ENCODE measurements around the gene HOXD8. TPM values are rescaled to one million over a fixed set of nuclear protein-coding genes. Genes with fewer than 3 reads are reported as not detected.
A peak's percentile ranks its signal among the peaks of the same experiment; 100 is the strongest.

Gene HOXD8
- total RNA-seq, 1 donor from 2014 or later, result 1.7 TPM

DNA sequence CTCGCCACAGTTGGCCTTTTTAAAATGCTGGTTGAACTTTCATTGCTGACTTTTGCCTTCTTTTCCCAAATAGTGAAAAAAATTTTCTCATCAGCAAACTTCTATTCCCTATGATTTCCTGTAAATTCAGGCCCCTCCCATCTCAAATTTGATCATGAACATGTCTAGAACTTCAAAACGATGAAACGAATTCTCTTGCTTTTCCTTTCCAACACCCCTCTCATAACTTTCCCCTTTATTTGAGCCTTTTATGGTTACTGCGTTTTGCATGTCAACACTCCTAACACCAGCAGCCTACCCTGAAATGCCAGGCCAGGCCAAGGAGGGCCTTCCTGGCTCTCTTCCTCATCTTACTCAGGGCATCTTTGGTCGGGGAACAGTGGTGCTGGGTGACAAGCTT lies 38.6 kb upstream of the HOXD8 start:
- no peak for DNase-seq (ENCODE audit: low spot score)

DNA sequence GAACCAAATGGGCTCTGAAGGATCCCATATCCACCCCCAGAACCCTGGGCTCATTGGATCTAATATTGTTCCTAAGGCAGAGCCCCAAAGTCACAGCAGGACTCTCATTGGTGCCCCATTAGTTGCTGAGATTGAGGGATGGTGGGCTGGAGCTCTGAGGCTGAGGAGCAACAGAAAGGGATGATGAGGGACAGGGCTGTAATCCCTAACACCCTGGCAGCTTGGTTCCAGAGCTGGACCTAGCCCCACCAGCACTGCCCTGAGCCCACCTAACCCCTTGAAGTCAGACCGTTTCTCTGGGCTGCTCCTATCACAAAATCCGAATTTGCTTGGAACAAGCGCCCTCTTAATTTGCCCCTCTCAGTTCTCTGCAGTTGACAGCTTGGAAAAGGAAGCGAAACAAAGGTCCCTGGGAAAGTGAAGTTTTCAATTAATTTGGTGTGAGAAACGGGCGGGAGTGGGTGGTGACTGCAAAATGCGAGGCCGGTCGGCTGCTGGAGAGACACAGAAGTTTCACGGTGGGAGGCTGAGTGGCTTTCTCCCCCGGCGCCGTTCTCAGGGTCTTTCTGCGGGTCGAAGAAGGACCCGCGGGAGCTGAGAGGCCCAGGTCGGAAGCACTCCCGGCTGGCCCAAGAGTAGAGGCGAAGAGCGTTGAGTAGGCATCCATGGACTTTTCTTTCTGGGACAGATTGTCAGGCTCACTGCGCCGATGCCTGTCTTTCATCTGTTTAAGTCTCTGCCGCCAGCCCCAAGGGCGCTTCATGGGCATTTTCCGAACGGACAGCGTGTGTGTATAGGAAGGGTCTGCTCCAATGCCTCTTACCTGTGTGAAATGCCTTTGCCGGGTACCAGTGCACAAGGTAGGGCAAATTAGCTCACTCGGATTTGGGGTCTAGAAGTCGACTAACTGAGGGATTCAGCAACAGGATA lies 37.9 kb upstream of the HOXD8 start:
- no peak for DNase-seq (ENCODE audit: low spot score)

DNA sequence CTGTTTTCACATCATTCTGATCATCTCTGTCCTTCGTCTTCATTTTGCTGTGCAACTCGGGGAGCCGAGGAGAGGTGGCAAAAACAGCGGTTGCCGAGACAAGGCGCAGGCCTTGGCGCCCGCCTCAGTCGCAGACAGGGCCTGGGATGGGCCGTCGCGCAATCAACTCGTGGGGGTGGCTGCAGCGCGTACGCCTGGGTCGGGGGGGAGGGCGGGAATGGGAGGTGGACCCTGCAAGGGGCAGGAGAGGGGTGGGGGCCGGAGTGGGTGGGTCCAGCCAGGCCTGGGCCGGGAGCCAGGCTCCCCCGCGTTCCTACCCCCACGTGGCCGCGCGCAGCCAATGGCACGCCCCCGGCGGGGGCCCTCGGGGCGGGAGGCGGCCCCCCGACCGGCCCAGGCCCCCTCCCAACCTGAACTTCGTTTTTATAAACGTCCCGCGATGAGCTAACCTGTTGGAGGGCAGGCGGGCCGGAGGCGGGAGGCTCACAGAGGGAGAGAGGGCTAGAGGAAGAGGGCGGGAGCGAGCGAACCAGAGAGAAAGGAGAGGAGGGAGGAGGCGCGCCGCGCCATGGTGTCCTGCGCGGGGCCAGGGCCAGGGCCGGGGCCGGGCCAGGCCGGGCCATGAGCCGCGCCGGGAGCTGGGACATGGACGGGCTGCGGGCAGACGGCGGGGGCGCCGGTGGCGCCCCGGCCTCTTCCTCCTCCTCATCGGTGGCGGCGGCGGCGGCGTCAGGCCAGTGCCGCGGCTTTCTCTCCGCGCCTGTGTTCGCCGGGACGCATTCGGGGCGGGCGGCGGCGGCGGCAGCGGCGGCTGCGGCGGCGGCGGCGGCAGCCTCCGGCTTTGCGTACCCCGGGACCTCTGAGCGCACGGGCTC lies 37.0 kb upstream of the HOXD8 start, which contains the start of gene HOXD13:
Gene HOXD13, plus strand, starts transcription at position 452 of the 875 bp plus-strand sequence. Its CDS starts 170 bp downstream, at position 622.
- DNase-seq (ENCODE audit: low spot score), result no peak

DNA sequence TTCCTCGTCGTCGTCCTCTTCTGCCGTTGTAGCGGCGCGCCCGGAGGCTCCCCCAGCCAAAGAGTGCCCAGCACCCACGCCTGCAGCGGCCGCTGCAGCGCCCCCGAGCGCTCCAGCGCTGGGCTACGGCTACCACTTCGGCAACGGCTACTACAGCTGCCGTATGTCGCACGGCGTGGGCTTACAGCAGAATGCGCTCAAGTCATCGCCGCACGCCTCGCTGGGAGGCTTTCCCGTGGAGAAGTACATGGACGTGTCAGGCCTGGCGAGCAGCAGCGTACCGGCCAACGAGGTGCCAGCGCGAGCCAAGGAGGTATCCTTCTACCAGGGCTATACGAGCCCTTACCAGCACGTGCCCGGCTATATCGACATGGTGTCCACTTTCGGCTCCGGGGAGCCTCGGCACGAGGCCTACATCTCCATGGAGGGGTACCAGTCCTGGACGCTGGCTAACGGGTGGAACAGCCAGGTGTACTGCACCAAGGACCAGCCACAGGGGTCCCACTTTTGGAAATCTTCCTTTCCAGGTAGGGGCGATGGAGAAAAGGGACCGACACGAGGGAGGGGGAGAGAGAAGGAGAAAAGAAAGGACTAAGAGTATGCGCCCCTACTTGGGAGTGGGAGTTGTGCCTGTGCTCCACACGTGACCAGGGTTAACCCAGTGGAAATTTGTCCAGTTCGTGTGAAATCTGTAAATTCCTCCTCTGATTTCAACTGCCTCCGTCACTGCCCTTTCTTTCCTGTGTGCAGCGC lies 36.2 kb upstream of the HOXD8 start:
- DNase-seq (ENCODE audit: low spot score), result no peak

GRCh38 chr2:176093898-176094249 lies 35.6 kb upstream of the HOXD8 start:
- DNase-seq (ENCODE audit: low spot score), result no peak

GRCh38 chr2:176094349-176094748 lies 35.2 kb upstream of the HOXD8 start:
- DNase-seq (ENCODE audit: low spot score), result no peak

- DNase-seq (ENCODE audit: low spot score), result no peak
Observed at GRCh38 chr2:176095421-176095820, 34.1 kb upstream of the HOXD8 start.

GRCh38 chr2:176096243-176096985 lies 33.1 kb upstream of the HOXD8 start:
- DNase-seq (ENCODE audit: low spot score), result no peak

DNA sequence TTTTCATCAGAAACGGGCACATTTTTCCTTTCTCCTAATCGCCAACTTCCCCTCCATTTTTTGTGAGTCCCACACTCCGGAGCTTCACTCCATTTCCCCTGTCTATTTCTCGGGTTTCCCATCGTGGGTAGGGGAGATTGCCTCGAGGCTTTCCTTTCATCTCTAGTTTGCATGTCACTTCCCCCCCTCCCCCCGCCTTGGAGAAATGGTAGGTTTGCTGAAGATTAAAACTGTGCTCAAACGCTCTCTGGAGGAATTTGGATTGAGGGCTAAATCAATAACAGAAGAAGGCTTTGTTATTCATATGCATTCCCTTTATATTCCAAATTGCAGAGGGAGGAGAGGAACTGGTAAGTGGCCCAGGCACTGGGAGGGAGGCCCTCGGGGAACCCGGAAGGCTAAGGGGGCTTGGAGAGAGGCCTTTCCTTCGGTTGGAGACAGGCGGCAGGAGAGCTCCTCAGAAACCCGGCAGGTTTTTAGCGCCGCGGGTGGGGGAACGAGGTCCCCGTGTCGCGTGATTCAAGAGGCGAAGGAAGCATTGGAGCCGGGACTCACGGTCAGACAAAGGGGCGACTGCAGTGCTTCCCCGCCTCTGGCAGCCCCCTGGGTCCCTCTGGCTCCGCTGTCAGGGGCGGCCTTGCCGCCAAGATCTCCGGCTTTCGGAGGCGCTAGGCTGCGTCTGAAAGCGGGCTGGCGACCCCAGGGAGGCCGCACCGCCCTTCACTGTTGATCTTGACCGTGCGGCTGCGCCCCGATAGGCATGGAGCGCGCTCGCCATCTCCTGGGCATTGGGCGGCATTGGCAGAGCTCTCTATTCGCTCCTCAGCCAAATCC lies 32.3 kb upstream of the HOXD8 start:
- peak; percentile 56 for DNase-seq (ENCODE audit: low spot score)

DNA sequence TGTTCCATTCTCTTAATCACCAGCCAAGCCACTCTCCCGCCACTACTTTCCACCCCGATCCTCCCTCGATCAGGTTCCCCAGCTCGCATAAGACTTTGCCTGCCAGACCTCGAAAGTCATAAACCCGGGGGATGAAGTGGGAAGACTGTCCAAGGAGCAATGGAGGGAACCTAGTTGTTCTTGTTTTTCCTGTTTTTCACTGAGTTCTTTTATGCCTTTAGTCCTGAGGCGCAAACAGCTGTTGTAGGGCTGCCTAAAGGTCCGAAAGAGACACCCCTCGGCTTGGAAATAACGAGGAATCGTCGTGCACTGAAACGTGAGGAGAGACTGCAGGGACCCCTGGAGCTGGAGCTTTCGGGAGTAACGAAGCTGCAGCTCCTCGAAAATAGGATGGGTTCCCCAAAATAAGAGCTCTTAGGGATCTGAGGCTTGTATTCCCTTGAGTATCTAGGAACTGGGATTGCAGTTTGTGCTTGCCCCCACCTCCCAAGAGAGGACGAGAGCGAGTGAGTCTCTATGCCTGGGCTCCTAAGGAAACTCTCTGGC lies 31.6 kb upstream of the HOXD8 start:
- no peak for DNase-seq (ENCODE audit: low spot score)

GRCh38 chr2:176098366-176099158 lies 30.9 kb upstream of the HOXD8 start:
- DNase-seq (ENCODE audit: low spot score), result no peak

GRCh38 chr2:176099159-176099727 lies 30.3 kb upstream of the HOXD8 start:
- DNase-seq (ENCODE audit: low spot score), result no peak

DNA sequence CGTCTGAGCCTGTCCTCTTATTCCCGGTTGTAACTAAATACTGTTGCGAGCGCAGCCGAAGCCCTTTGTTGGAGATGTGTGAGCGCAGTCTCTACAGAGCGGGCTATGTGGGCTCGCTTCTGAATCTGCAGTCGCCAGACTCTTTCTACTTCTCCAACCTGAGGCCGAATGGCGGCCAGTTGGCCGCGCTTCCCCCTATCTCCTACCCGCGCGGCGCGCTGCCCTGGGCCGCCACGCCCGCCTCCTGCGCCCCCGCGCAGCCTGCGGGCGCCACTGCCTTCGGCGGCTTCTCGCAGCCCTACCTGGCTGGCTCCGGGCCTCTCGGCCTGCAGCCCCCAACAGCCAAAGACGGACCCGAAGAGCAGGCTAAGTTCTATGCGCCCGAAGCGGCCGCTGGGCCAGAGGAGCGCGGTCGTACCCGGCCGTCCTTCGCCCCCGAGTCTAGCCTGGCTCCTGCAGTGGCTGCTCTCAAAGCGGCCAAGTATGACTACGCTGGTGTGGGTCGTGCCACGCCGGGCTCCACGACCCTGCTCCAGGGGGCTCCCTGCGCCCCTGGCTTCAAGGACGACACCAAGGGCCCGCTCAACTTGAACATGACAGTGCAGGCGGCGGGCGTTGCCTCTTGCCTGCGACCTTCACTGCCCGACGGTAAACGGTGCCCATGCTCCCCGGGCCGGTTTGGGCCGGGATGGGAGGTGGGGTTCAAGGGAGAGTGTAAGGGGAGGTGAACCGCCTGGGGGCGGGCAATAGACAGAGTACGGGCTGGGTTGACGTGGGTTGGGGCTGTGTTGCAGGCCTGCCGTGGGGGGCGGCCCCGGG lies 29.6 kb upstream of the HOXD8 start, which contains the start of gene HOXD12:
Gene HOXD12, plus strand, starts transcription at position 68 of the 819 bp plus-strand sequence. Its CDS starts 7 bp downstream, at position 75.
- no peak for DNase-seq (ENCODE audit: low spot score)

DNA sequence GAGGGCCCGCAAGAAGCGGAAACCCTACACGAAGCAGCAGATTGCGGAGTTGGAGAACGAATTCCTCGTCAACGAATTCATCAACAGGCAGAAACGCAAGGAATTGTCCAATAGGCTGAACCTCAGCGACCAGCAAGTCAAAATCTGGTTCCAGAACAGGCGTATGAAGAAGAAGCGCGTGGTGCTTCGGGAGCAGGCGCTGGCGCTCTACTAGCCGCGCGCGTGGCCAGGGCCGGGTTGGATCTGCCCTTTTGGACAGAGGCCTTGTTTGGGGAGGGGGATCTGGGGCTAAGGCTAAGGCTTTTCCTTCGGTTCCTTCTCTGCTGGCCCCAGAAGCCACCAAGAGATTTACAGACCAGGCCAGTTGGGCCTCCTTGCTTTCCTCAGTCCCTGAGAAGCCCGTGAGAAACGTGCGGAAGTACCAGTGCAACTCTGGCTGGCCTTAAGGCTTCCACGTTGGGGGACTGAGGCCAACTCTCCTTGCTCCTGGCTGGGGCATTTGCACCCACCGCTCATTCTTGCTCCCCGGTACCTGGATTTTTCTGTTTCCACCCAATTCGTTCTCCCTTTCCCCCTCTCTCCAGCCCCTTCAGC lies 28.9 kb upstream of the HOXD8 start:
- DNase-seq (ENCODE audit: low spot score), result no peak

GRCh38 chr2:176101216-176101830 lies 28.2 kb upstream of the HOXD8 start:
- no peak for DNase-seq (ENCODE audit: low spot score)

DNA sequence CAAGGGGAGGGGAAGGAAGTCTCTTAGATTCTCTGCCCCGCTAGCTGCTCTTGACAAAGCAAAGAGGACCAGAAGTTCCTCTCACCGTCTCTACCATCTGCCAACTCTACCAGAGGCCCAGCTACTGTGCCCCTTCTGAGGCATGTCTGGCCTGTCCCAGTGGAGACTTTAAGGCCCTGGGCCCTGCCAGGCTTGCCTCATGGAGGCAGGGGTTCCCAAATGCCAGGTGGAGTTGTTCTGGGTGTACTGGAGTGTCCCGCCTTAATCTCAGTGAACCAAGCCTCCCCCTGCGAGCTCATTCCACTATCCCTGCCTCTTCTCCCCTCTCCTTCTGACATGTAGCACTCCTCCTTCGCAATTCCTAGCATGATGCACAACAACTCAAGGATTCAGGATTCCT lies 27.7 kb upstream of the HOXD8 start:
- DNase-seq (ENCODE audit: low spot score), result no peak
